ENCODE measurements around the gene SP140L.
"Not testable (repeated sequence)": the region's sequence is repeated elsewhere in the genome, so short reads cannot be mapped to it uniquely, and the experiment has no call there.

SP140L gene

DNA sequence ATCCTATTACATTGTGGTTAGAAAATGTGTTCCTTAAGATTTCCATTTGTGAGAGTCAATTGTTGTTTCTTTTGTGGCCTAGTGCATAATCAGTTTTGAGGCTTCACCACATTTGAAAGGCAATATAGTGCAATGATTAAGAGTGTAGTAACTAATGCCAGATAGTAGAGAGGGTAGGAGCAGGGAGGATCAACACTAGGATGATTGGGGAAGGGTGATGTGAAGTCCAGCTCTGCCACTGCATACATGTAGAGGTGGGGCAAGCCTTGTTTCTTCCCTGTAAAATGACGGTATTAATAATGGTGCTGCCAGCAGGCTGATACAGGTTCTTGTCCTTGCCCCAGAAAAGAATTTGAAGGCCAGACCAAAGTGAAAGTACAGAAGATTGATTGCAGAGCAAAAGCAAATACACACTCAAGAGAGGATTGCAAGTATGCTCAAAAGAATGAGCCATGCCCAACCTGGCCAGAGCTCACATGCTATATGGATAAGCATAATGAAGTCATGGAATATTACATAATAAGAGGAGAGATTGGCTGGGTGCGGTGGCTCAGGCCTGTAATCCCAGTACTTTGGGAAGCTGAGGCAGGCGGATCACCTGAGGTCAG, 97.0 kb downstream of the SP140L start:
- no peak for DNase-seq

DNA sequence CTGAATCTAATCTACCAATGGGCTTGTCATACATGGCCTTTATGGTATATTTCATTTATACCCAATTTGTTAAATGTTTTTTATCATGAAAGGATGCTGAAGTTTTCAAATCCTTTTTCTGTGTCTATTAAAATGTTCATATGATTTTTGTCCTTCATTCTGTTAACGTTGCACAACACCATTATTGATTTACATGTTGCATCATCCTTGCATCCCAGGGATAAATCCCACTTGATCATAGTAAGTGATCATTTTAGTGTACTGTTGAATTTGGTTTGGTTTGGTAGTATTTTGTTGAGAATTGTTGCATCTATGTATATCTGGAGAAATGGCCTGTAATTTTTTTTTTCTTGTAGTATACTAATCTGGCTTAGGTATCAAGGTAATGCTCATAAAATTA, 98.4 kb downstream of the SP140L start:
- DNase-seq: no peak

DNA sequence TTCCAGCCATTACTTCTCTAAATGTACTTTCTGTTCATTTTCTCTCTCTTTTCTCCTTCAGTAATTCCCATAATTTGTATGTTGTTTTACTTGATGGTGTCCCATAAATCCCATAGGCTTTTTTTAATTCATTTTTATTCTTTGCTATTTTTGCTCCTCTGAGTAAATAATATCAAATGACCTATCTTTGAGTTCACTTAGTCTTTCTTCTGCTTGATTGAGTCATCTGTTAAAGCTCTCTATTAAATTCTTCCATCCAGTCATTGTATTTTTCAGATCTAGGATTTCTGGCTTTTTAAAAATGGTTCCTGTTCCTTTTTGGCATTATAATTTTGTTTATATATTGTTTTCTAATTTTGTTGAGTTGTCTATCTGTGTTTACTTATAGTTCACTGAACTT, 102.5 kb downstream of the SP140L start:
- no peak for DNase-seq

DNA sequence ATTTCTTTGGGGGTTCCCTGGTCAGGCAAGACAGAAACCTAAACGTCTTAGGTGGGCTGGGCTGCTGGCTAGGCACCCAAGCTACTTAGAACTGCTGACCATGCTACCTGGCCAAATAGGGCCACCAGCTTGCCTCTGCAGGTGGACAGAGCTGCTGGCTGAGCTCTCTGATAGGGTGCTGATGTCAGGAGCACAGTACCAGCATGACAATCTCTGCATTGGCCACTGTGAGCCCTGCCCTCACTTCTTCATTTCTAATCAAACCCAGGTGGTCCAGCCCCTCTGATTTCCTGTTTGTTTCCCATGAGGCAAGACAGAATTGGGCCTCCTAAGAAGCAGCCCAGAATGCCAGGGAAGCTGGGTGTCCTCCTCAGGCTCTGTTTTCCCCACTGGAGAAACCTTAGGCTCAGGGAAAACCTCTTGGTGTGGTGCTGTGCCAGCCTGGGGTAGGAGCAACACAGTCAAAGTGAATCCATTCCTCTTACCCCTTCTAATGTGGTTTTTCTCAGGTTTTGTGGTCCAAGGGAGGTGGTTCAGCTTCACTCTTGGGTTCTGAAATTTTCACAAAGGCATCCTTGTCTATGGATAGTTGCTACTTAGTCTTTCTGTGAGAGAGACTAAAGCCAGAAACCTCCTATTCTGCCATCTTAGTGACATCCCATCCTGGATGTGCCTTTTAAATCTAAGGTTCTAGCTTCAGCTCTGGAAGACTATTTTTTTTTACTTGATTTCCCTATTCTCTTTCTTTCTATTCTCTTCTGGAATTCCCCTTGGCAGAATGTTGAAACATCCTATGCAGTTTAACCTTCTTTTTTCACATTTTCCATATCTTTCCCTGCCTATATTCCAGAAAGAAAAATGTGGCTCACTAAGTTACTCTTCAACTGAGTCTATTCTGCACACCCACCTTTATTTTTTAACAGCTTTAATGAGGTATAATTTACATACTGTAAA, 104.2 kb downstream of the SP140L start:
- no peak for DNase-seq

DNA sequence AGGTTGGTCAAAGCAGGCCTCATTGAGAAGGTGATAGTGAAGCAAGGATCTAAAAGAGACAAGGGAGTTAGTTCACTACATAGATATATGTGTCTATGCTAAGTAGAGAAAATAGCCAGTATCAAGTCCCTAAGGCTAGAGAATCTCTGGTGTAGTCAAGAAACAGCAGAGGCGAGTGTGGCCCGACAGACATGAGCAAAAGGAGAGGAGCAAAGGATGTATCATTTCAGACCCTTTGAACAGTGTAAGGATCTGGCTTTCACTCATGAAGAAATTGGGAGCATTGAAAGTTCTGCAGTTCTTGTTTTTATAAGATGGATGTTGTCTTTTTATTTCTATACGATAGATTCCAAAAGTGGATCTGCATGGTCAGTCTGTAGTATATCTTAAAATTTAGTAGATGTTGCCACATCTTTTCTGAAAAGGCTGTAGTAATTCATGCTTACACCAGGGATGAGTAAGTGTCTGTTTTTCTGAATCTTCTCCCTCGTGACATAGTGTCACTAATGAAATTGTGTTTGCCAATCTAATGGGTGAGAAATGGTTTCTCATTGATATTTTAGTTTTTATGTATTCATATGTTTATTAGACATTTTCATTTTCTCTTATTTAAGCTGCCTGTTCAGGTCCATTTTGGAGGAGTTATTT, 107.8 kb downstream of the SP140L start:
- DNase-seq: no peak

DNA sequence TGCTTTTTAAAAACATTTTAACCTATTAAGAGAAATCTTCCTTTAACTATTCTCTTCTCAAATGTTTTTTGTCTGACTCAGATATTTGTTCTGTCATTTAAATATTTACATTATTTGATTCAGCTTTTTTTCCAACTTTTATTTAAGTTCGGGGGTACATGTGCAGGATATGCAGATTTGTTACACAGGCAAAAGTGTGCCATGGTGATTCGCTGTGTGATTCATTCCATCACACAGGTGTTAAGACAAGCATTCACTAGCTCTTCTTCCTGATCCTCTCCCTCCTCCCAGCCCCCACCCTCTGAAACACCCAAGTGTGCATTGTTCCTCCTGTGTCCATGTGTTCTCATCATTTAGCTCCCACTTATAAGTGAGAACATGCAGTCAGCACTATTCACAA, 108.4 kb downstream of the SP140L start:
- DNase-seq: no peak

DNA sequence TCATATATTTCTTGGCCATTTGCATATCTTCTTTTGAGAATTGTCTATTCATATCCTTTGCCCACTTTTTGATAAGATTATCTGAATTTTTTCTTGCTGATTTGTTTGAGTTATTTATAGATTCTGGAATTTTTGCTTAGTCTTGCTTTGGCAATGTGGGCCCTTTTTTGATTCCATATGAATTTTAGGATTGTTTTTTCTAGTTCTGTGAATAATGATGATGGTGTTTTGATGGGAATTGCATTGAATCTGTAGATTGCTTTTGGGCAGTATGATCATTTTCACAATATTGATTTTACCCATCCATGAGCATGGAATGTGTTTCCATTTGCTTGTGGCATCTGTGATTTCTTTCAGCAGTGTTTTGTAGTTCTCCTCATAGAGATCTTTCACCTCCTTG, 112.1 kb downstream of the SP140L start:
- DNase-seq: not testable (repeated sequence)

DNA sequence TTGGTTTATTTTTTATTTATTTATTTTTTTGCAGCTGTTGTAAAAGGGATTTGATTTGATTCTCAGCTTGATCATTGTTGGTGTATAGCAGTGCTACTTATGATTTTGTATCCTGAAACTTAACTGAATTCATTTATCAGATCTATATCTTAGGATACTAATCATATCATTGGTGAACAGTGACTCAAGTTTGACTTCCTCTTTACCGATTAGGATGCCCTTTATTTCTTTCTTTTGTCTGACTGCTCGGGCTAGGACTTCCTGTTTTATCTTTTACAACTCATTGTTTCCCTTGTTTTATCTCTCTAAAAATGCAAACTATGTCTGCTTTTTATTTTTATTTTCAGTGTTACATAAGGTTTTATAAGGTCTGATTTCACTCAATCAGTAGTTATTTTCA, 112.6 kb downstream of the SP140L start:
- DNase-seq: no peak

DNA sequence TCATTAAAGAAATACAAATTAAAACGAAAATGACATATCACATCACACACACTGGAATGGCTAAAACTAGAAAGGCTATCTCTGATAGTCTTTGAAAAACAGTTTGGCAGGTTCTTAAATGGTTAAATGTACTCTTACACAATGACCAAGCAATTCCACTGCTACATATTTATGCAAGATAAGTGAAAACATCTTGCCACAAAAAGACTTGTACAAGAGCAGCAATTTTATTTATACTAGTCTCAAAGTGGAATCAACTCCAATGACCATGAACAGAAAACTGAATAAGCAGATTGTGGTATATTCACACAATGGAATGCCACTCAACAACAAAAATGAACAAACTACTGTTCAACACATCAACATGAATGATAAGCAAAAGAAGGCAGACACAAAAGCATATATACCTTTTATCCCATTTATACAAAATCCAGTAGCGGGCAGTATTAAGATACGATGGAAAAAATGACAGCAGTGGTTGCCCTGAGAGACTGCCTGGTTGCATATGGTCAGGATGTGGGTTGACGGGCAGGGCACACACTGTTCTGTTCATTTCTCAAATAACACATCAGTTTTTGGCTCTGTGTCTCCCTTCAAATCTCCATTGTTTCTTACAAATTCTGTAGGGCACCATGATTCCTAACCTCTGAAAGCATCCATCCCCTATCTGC, 114.4 kb downstream of the SP140L start:
- no peak for DNase-seq

DNA sequence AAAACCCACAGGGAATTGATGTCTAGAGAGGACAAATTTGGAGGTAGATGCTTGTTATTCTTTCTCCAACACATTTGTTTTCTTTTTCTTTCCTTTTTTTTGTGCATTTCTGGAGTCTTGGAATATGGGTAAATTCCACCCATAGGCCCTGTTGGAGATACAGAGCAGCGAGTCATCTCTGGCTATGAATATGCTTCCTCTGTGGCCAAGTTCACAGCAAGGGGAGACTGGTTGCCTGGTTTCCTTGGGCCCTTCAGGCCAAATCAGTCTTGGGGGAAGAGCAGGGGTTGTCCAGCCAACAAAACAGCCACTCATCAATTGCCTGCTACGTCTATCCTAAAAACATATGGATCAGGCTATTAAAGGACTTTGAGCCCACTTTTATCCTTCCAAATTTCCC, 116.5 kb downstream of the SP140L start:
- no peak for DNase-seq

DNA sequence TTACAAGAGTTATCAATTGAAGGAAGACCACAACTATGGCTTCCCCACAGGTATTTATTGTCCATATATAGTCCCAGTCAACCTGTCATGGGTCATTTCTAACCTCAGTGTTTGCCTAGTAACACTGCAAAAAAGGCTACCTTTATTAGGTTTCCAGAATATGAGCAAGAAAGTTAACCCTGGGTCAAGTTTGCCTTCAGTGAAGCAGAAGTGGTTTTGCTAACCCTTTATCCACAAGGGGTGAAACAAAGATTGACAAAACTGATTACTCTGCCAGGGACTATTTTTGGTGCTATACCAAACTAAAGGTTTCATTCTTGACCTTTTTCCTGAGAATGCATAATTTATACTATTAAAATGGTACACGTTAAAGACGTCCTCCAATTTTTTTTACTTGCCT, 117.8 kb downstream of the SP140L start:
- DNase-seq: no peak

DNA sequence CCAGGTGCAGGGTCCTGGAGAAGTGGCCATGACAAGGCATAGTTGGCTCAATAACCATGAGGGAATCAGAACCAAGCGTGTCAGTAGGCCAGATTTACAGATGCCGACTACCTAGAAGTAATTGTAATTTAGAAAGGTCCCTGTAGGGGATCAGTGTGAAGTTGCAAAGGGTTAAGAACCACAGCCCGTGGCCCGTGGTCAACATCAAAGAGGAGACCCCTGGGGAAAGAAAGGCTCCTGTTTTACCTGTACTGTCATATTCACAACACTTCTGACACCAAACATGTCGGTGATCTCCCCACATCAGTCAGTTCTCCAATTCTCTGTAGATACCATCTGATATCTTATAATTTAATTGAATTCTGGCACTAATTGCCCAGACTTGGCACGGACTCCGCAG, 120.0 kb downstream of the SP140L start:
- DNase-seq: no peak

DNA sequence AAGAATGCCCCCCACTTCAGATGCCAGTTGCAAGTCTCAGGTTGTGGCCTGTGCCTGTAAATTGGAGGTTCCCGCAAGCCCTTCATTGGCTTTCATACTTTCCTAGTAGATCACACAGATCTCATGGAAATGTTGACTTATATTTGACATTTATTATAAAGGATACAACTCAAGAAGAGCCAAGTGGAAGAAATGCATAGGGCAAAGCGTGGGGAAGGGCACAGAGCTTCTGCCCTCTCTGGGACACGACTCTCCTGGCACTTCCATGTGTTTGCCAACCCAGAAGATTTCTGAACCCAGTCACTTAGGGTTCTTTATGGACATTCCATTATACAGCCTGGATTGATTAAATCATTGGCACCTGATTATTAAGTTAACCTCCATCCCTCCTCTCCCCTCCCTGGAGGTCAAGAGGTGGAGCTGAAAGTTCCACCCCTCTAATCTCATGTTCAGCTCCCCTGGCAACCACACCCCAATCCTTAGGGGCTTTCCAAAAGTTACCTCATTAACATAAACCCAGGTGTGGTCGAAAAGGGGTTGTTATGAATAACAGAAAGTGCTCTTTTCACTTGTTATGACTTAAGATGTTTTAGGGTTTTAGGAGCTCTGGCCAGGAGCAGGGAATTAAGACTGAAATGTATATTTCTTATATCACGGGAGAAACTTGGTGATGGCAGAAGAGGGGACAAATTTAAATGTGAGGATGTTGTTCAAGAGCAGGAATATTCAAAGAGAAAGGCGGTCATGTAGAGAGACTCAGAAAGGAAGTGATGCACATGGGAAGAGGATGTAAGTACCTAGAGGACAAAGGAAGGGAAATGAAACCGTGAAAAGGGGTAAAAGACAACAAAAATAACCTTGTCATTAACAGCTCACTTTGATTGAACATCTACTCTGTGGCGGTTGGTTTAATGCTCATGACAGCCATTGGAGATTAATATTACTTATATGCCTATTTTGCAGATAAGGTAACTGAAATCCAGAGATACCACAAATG, 120.8 kb downstream of the SP140L start:
- no peak for DNase-seq

DNA sequence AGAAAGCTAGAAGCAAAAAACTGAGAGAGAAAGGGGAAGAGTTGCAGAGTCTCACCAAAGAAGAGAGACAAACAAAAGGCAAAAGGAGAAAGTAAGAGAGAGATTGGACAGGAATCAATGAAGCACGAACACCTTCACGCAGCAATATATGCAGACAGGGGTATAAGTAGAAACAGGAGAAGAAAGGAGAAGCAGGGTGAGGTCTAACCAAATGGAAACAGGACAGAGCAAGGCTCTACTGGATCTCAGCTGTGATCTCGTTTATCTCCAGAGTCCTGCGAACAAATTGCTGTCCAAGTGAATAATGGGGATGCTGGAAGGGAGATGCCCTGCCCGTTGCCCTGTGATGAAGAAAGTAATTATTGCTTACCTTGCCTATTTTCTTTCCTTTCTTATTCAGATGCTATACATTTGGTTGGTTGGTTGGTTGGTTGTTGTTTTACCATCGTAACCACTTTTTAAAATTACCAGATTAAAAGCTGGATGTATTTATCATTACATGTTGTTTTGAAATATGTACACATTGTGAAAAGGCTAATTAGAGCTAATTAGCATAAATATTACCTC, 123.0 kb downstream of the SP140L start:
- no peak for DNase-seq

DNA sequence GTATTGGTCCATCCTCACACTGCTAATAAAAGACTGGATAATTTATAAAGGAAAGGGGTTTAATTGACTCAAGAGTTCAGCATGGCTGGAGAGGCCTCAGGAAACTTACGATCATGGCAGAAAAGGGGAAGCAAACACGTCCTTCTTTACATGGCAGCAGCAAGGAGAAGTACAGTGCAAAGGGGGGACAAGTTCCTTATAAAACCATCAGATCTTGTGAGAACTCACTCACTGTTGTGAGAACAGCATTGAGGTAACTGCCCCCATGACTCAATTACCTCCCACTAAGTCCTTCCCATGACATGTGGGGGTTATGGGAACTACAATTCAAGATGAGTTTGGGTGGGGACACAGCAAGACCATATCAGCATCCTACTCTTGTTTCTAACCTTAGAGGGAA, 126.0 kb downstream of the SP140L start:
- DNase-seq: no peak

Measured in NCI-H1092 (cell line).